Measurements from ENCODE around the gene CPT1A.

CPT1A gene

GRCh38 chr11:68813773-68814172, 27.9 kb downstream of the CPT1A start:
- Histone ChIP-seq H3K9me3 (ENCODE audit: control insufficient read depth in 1 of 2, low read length in 2 of 2) (no peaks in the 10 kb centered on the region), H3K27me3 (ENCODE audit: low read depth, low read length) (no peaks in the 10 kb centered on the region), H3K4me3 (ENCODE audit: low read depth in 1 of 2, low read length in 2 of 2) (no peak overlapping the region), H3K4me1 (ENCODE audit: control insufficient read depth in 1 of 2, insufficient read depth in 2 of 2, low read length in 2 of 2) (peaks cover 0 to 17% of the 10 kb centered on the region in 2 donors), H3K27ac (ENCODE audit: low read length) (no peak overlapping the region), H3K36me3 (ENCODE audit: control insufficient read depth in 1 of 2, insufficient read depth in 2 of 2, low read length in 2 of 2) (peaks cover 38 to 40% of the 10 kb centered on the region in 2 donors)

GRCh38 chr11:68812526-68812925, 29.2 kb downstream of the CPT1A start:
- Histone ChIP-seq H3K4me1 (ENCODE audit: control insufficient read depth in 1 of 2, insufficient read depth in 2 of 2, low read length in 2 of 2) (peaks cover 0 to 21% of the 10 kb centered on the region in 2 donors), H3K9me3 (ENCODE audit: control insufficient read depth in 1 of 2, low read length in 2 of 2) (no peaks in the 10 kb centered on the region), H3K4me3 (ENCODE audit: low read depth in 1 of 2, low read length in 2 of 2) (no peak overlapping the region), H3K27me3 (ENCODE audit: low read depth, low read length) (no peaks in the 10 kb centered on the region), H3K27ac (ENCODE audit: low read length) (no peak overlapping the region), H3K36me3 (ENCODE audit: control insufficient read depth in 1 of 2, insufficient read depth in 2 of 2, low read length in 2 of 2) (peaks cover 42 to 50% of the 10 kb centered on the region in 2 donors)

GRCh38 chr11:68810164-68810563, 31.6 kb downstream of the CPT1A start:
- H3K4me1 ChIP-seq (ENCODE audit: control insufficient read depth in 1 of 2, insufficient read depth in 2 of 2, low read length in 2 of 2) = peaks cover 0 to 24% of the 10 kb centered on the region in 2 donors
- H3K4me3 ChIP-seq (ENCODE audit: low read depth in 1 of 2, low read length in 2 of 2) = no peak overlapping the region
- H3K36me3 ChIP-seq (ENCODE audit: control insufficient read depth in 1 of 2, insufficient read depth in 2 of 2, low read length in 2 of 2) = peaks cover 49 to 55% of the 10 kb centered on the region in 2 donors
- no peaks in the 10 kb centered on the region for H3K9me3 ChIP-seq (ENCODE audit: control insufficient read depth in 1 of 2, low read length in 2 of 2)
- no peaks in the 10 kb centered on the region for H3K27me3 ChIP-seq (ENCODE audit: low read depth, low read length)
- H3K27ac ChIP-seq (ENCODE audit: low read length) = no peak overlapping the region

- H3K4me3 ChIP-seq (ENCODE audit: low read depth in 1 of 2, low read length in 2 of 2) = no peak overlapping the region
- no peaks in the 10 kb centered on the region for H3K27me3 ChIP-seq (ENCODE audit: low read depth, low read length)
- peaks cover 0 to 24% of the 10 kb centered on the region in 2 donors for H3K4me1 ChIP-seq (ENCODE audit: control insufficient read depth in 1 of 2, insufficient read depth in 2 of 2, low read length in 2 of 2)
- no peak overlapping the region for H3K27ac ChIP-seq (ENCODE audit: low read length)
- H3K36me3 ChIP-seq (ENCODE audit: control insufficient read depth in 1 of 2, insufficient read depth in 2 of 2, low read length in 2 of 2) = peaks cover 42 to 55% of the 10 kb centered on the region in 2 donors
- H3K9me3 ChIP-seq (ENCODE audit: control insufficient read depth in 1 of 2, low read length in 2 of 2) = no peaks in the 10 kb centered on the region
Observed at GRCh38 chr11:68809506-68809905, 32.2 kb downstream of the CPT1A start.

GRCh38 chr11:68808787-68809186, 32.9 kb downstream of the CPT1A start:
- Histone ChIP-seq H3K36me3 (ENCODE audit: control insufficient read depth in 1 of 2, insufficient read depth in 2 of 2, low read length in 2 of 2) (peaks cover 41 to 58% of the 10 kb centered on the region in 2 donors), H3K27ac (ENCODE audit: low read length) (no peak overlapping the region), H3K4me3 (ENCODE audit: low read depth in 1 of 2, low read length in 2 of 2) (no peak overlapping the region), H3K4me1 (ENCODE audit: control insufficient read depth in 1 of 2, insufficient read depth in 2 of 2, low read length in 2 of 2) (peaks cover 0 to 24% of the 10 kb centered on the region in 2 donors), H3K9me3 (ENCODE audit: control insufficient read depth in 1 of 2, low read length in 2 of 2) (no peaks in the 10 kb centered on the region), H3K27me3 (ENCODE audit: low read depth, low read length) (no peaks in the 10 kb centered on the region)

- no peak overlapping the region for H3K27ac ChIP-seq (ENCODE audit: low read length)
- H3K9me3 ChIP-seq (ENCODE audit: control insufficient read depth in 1 of 2, low read length in 2 of 2) = no peaks in the 10 kb centered on the region
- H3K27me3 ChIP-seq (ENCODE audit: low read depth, low read length) = no peaks in the 10 kb centered on the region
- H3K4me1 ChIP-seq (ENCODE audit: control insufficient read depth in 1 of 2, insufficient read depth in 2 of 2, low read length in 2 of 2) = peaks cover 0 to 24% of the 10 kb centered on the region in 2 donors
- no peak overlapping the region for H3K4me3 ChIP-seq (ENCODE audit: low read depth in 1 of 2, low read length in 2 of 2)
- peaks cover 42 to 56% of the 10 kb centered on the region in 2 donors for H3K36me3 ChIP-seq (ENCODE audit: control insufficient read depth in 1 of 2, insufficient read depth in 2 of 2, low read length in 2 of 2)
Observed at GRCh38 chr11:68806931-68807844, 34.5 kb downstream of the CPT1A start.

- no peak overlapping the region for H3K4me3 ChIP-seq (ENCODE audit: low read depth in 1 of 2, low read length in 2 of 2)
- H3K27ac ChIP-seq (ENCODE audit: low read length) = no peak overlapping the region
- H3K36me3 ChIP-seq (ENCODE audit: control insufficient read depth in 1 of 2, insufficient read depth in 2 of 2, low read length in 2 of 2) = peaks cover 38 to 59% of the 10 kb centered on the region in 2 donors
- peaks cover 0 to 17% of the 10 kb centered on the region in 2 donors for H3K4me1 ChIP-seq (ENCODE audit: control insufficient read depth in 1 of 2, insufficient read depth in 2 of 2, low read length in 2 of 2)
- H3K9me3 ChIP-seq (ENCODE audit: control insufficient read depth in 1 of 2, low read length in 2 of 2) = no peaks in the 10 kb centered on the region
- H3K27me3 ChIP-seq (ENCODE audit: low read depth, low read length) = no peaks in the 10 kb centered on the region
Observed at GRCh38 chr11:68804786-68805185, 36.9 kb downstream of the CPT1A start.

- Histone ChIP-seq H3K4me3 (ENCODE audit: low read depth in 1 of 2, low read length in 2 of 2) (no peak overlapping the region), H3K4me1 (ENCODE audit: control insufficient read depth in 1 of 2, insufficient read depth in 2 of 2, low read length in 2 of 2) (peaks cover 0 to 11% of the 10 kb centered on the region in 2 donors), H3K9me3 (ENCODE audit: control insufficient read depth in 1 of 2, low read length in 2 of 2) (no peaks in the 10 kb centered on the region), H3K27me3 (ENCODE audit: low read depth, low read length) (no peaks in the 10 kb centered on the region), H3K36me3 (ENCODE audit: control insufficient read depth in 1 of 2, insufficient read depth in 2 of 2, low read length in 2 of 2) (peaks cover 41 to 68% of the 10 kb centered on the region in 2 donors), H3K27ac (ENCODE audit: low read length) (no peak overlapping the region)
Observed at GRCh38 chr11:68803766-68804165, 38.0 kb downstream of the CPT1A start.

GRCh38 chr11:68798221-68798813, 43.4 kb downstream of the CPT1A start:
- Histone ChIP-seq H3K9me3 (ENCODE audit: control insufficient read depth in 1 of 2, low read length in 2 of 2) (no peaks in the 10 kb centered on the region), H3K27ac (ENCODE audit: low read length) (no peak overlapping the region), H3K36me3 (ENCODE audit: control insufficient read depth in 1 of 2, insufficient read depth in 2 of 2, low read length in 2 of 2) (peaks cover 57 to 85% of the 10 kb centered on the region in 2 donors), H3K27me3 (ENCODE audit: low read depth, low read length) (no peaks in the 10 kb centered on the region), H3K4me1 (ENCODE audit: control insufficient read depth in 1 of 2, insufficient read depth in 2 of 2, low read length in 2 of 2) (no peaks in the 10 kb centered on the region), H3K4me3 (ENCODE audit: low read depth in 1 of 2, low read length in 2 of 2) (no peak overlapping the region)

GRCh38 chr11:68796801-68797200, 44.9 kb downstream of the CPT1A start:
- no peaks in the 10 kb centered on the region for H3K27me3 ChIP-seq (ENCODE audit: low read depth, low read length)
- H3K4me3 ChIP-seq (ENCODE audit: low read depth in 1 of 2, low read length in 2 of 2) = no peak overlapping the region
- no peaks in the 10 kb centered on the region for H3K9me3 ChIP-seq (ENCODE audit: control insufficient read depth in 1 of 2, low read length in 2 of 2)
- H3K36me3 ChIP-seq (ENCODE audit: control insufficient read depth in 1 of 2, insufficient read depth in 2 of 2, low read length in 2 of 2) = peaks cover 58 to 88% of the 10 kb centered on the region in 2 donors
- H3K27ac ChIP-seq (ENCODE audit: low read length) = no peak overlapping the region
- no peaks in the 10 kb centered on the region for H3K4me1 ChIP-seq (ENCODE audit: control insufficient read depth in 1 of 2, insufficient read depth in 2 of 2, low read length in 2 of 2)

- H3K4me3 ChIP-seq (ENCODE audit: low read depth in 1 of 2, low read length in 2 of 2) = no peak overlapping the region
Observed at GRCh38 chr11:68792400-68792966, 49.2 kb downstream of the CPT1A start.

More at GRCh38 chr11:68792400-68792966, 49.2 kb downstream of the CPT1A start:
- H3K27ac ChIP-seq (ENCODE audit: low read length) = no peak overlapping the region
- H3K27me3 ChIP-seq (ENCODE audit: low read depth, low read length) = no peaks in the 10 kb centered on the region
- H3K4me1 ChIP-seq (ENCODE audit: control insufficient read depth in 1 of 2, insufficient read depth in 2 of 2, low read length in 2 of 2) = no peaks in the 10 kb centered on the region
- peaks cover 38 to 87% of the 10 kb centered on the region in 2 donors for H3K36me3 ChIP-seq (ENCODE audit: control insufficient read depth in 1 of 2, insufficient read depth in 2 of 2, low read length in 2 of 2)
- no peaks in the 10 kb centered on the region for H3K9me3 ChIP-seq (ENCODE audit: control insufficient read depth in 1 of 2, low read length in 2 of 2)

Data from muscle layer of duodenum (tissue), 2 donors.